Measurements from ENCODE around the gene STK16. TPM values are rescaled to one million over a fixed set of nuclear protein-coding genes. Genes with fewer than 3 reads are reported as not detected.
"Not testable (repeated sequence)": the region's sequence is repeated elsewhere in the genome, so short reads cannot be mapped to it uniquely, and the experiment has no call there.

The STK16 gene
- total RNA-seq: 26.7 TPM
- long read RNA-seq, partial matches to known transcripts: 0 of 6 reads
- long read RNA-seq, other reads (novel, unspliced or antisense): 1 of 6 reads

GRCh38 chr2:219245148-219245898 lies at the start of gene STK16, which contains the start of gene GLB1L:
TSS of gene STK16 (plus strand) at chr2:219245479. CDS start at chr2:219246000, 521 bp downstream.
TSS of gene GLB1L (minus strand) at chr2:219245444. CDS start at chr2:219243573, 1,871 bp downstream.
- Histone ChIP-seq H3K9me3 (no peaks in the 10 kb centered on the region), H3K27ac (peak within 1 kb of the TSS; percentile 98), H3K36me3 (peaks cover 19% of the 10 kb centered on the region), H3K4me1 (peaks cover 57% of the 10 kb centered on the region), H3K27me3 (ENCODE audit: low read depth) (no peaks in the 10 kb centered on the region), H3K4me3 (peak within 1 kb of the TSS; percentile 97)
- DNase-seq (peak; percentile 97), ATAC-seq (peak; percentile 91 to 94)
- intact Hi-C loops (cut with DNase I): no loop called here
- no peak for TF ChIP-seq CTCF (IDR thresholded peaks at IDR 0.05)

- intact Hi-C loops (cut with DNase I): no loop called here
- no peak for ATAC-seq
- no peak for TF ChIP-seq CTCF (IDR thresholded peaks at IDR 0.05)
These were observed 47.9 kb upstream of the STK16 start for GRCh38 chr2:219197388-219197787.

GRCh38 chr2:219198974-219199373 lies 46.3 kb upstream of the STK16 start:
- ATAC-seq (no peak), DNase-seq (no peak)
- H3K27ac ChIP-seq: no peak overlapping the region
- H3K9me3 ChIP-seq: no peaks in the 10 kb centered on the region
- TF ChIP-seq CTCF (IDR thresholded peaks at IDR 0.05): no peak
- H3K4me3 ChIP-seq: no peak overlapping the region
- no peaks in the 10 kb centered on the region for H3K36me3 ChIP-seq
- intact Hi-C loops (cut with DNase I): no loop called here
- H3K4me1 ChIP-seq: no peaks in the 10 kb centered on the region
- H3K27me3 ChIP-seq (ENCODE audit: low read depth): no peaks in the 10 kb centered on the region

More at GRCh38 chr2:219197388-219197787, 47.9 kb upstream of the STK16 start:
- no peaks in the 10 kb centered on the region for H3K4me1 ChIP-seq
- no peaks in the 10 kb centered on the region for H3K36me3 ChIP-seq
- H3K4me3 ChIP-seq: no peak overlapping the region
- H3K9me3 ChIP-seq: no peaks in the 10 kb centered on the region
- H3K27me3 ChIP-seq (ENCODE audit: low read depth): no peaks in the 10 kb centered on the region
- no peak overlapping the region for H3K27ac ChIP-seq
- no peak for DNase-seq

GRCh38 chr2:219199470-219200211 lies 45.6 kb upstream of the STK16 start:
- Histone ChIP-seq H3K4me3 (no peak overlapping the region), H3K4me1 (no peaks in the 10 kb centered on the region), H3K27me3 (ENCODE audit: low read depth) (no peaks in the 10 kb centered on the region), H3K27ac (no peak overlapping the region), H3K9me3 (no peaks in the 10 kb centered on the region), H3K36me3 (no peaks in the 10 kb centered on the region)
- intact Hi-C loops (cut with DNase I): no loop called here
- DNase-seq (no peak), ATAC-seq (no peak)
- TF ChIP-seq CTCF (IDR thresholded peaks at IDR 0.05): no peak

GRCh38 chr2:219200502-219201326 lies 44.6 kb upstream of the STK16 start:
- H3K4me3 ChIP-seq; ATAC-seq; H3K36me3 ChIP-seq; H3K27me3 ChIP-seq (ENCODE audit: low read depth); H3K27ac ChIP-seq; H3K9me3 ChIP-seq; DNase-seq; H3K4me1 ChIP-seq; intact Hi-C loops (cut with DNase I): not testable (repeated sequence)

- H3K27ac ChIP-seq; DNase-seq; H3K9me3 ChIP-seq; H3K36me3 ChIP-seq; H3K4me1 ChIP-seq; intact Hi-C loops (cut with DNase I); H3K27me3 ChIP-seq (ENCODE audit: low read depth); H3K4me3 ChIP-seq; ATAC-seq: not testable (repeated sequence)
These were observed 43.9 kb upstream of the STK16 start for GRCh38 chr2:219201331-219201730.
